PFSK-1 (cell line): ENCODE measurements around the gene CA11.

Source experiments
- POLR2AphosphoS5 ChIP-seq: IDR thresholded peaks from 2 replicates; pipeline ENCODE4 v1.6.1; 2012; ENCODE audit warnings: low read depth, mild to moderate bottlenecking, control low read depth, low read length, moderate library complexity
- TAF1 ChIP-seq: IDR thresholded peaks from 2 replicates; pipeline ENCODE4 v1.6.1; 2012; ENCODE audit warnings: low read length, control low read depth, borderline replicate concordance; ENCODE audit not compliant: insufficient read depth
- TF ChIP-seq, protein P1 (sequence below), 2 experiments: IDR thresholded peaks; 2 replicates each; pipeline versions ENCODE4 v1.6.1 to v1.8.0; 2011 to 2012; ENCODE audit warnings: low read depth in 2 of 2, low read length in 2 of 2, control low read depth in 1 of 2, inconsistent platforms in 1 of 2, mild to moderate bottlenecking in 1 of 2, moderate library complexity in 1 of 2; ENCODE audit not compliant: insufficient read depth in 1 of 2

DNA sequence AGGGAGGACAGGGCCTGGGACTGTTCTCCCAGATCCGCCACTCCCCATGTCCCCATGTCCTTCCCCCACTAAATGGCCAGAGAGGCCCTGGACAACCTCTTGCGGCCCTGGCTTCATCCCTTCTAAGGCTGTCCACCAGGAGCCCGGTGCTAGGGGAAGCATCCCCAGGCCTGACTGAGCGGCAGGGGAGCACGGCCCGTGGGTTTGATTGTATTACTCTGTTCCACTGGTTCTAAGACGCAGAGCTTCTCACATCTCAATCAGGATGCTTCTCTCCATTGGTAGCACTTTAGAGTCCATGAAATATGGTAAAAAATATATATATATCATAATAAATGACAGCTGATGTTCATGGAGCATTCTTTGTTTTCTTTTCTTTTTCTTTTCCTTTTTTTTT lies 38.6 kb downstream of the CA11 start:
- no peak for TF ChIP-seq POLR2AphosphoS5
- TF ChIP-seq TAF1 = no peak
- TF ChIP-seq, protein P1, sequence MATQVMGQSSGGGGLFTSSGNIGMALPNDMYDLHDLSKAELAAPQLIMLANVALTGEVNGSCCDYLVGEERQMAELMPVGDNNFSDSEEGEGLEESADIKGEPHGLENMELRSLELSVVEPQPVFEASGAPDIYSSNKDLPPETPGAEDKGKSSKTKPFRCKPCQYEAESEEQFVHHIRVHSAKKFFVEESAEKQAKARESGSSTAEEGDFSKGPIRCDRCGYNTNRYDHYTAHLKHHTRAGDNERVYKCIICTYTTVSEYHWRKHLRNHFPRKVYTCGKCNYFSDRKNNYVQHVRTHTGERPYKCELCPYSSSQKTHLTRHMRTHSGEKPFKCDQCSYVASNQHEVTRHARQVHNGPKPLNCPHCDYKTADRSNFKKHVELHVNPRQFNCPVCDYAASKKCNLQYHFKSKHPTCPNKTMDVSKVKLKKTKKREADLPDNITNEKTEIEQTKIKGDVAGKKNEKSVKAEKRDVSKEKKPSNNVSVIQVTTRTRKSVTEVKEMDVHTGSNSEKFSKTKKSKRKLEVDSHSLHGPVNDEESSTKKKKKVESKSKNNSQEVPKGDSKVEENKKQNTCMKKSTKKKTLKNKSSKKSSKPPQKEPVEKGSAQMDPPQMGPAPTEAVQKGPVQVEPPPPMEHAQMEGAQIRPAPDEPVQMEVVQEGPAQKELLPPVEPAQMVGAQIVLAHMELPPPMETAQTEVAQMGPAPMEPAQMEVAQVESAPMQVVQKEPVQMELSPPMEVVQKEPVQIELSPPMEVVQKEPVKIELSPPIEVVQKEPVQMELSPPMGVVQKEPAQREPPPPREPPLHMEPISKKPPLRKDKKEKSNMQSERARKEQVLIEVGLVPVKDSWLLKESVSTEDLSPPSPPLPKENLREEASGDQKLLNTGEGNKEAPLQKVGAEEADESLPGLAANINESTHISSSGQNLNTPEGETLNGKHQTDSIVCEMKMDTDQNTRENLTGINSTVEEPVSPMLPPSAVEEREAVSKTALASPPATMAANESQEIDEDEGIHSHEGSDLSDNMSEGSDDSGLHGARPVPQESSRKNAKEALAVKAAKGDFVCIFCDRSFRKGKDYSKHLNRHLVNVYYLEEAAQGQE (IDR thresholded peaks at IDR 0.05; ENCODE audit: insufficient read depth in 1 of 2, low read depth in 2 of 2, low read length in 2 of 2) = no peak
